Mucosa of gallbladder (tissue), 1 donor: ENCODE data around the gene B3GALT5. TPM values are rescaled to one million over a fixed set of nuclear protein-coding genes. Genes with fewer than 3 reads are reported as not detected.
A peak's percentile ranks its signal among the peaks of the same experiment; 100 is the strongest.

ENCODE experiments used
- DNase-seq: peaks from one replicate; pipeline ENCODE4 v3.0.0-alpha.2; 2020; ENCODE audit warnings: low spot score
- total RNA-seq: library from RNA; stranded (reverse); gene quantifications from one replicate; pipeline ENCODE4 v1.2.1, GENCODE V29; 2021
- donor health status: DM: no; HTN: no; CAD: no.

Gene B3GALT5
- total RNA-seq, 1 donor from 2014 or later, result 48.7 TPM

GRCh38 chr21:39696196-39696595 is 83.5 kb downstream of the B3GALT5 start:
- no peak for DNase-seq

GRCh38 chr21:39696618-39697017 is 83.9 kb downstream of the B3GALT5 start:
- peak; percentile 69 for DNase-seq

GRCh38 chr21:39700318-39700717 is 87.6 kb downstream of the B3GALT5 start:
- DNase-seq, result no peak

GRCh38 chr21:39703578-39703977 is 90.8 kb downstream of the B3GALT5 start:
- DNase-seq, result no peak

- DNase-seq, result no peak
These were observed 93.1 kb downstream of the B3GALT5 start for GRCh38 chr21:39705849-39706248.

- no peak for DNase-seq
These were observed 94.6 kb downstream of the B3GALT5 start for GRCh38 chr21:39707316-39707715.

- no peak for DNase-seq
These were observed 98.1 kb downstream of the B3GALT5 start for GRCh38 chr21:39710866-39711265.

- no peak for DNase-seq
These were observed 99.5 kb downstream of the B3GALT5 start for GRCh38 chr21:39712273-39712672.

GRCh38 chr21:39712976-39713375 is 100.2 kb downstream of the B3GALT5 start:
- no peak for DNase-seq

- no peak for DNase-seq
These were observed 101.2 kb downstream of the B3GALT5 start for GRCh38 chr21:39713905-39714304.

- DNase-seq, result no peak
These were observed 101.6 kb downstream of the B3GALT5 start for GRCh38 chr21:39714331-39714730.

- DNase-seq, result peak; percentile 53
These were observed 103.2 kb downstream of the B3GALT5 start for GRCh38 chr21:39715804-39716397.

- no peak for DNase-seq
These were observed 107.5 kb downstream of the B3GALT5 start for GRCh38 chr21:39720126-39720778.

GRCh38 chr21:39721885-39722284 is 109.1 kb downstream of the B3GALT5 start:
- no peak for DNase-seq

Other genes starting within 250 kb of the B3GALT5 start
- 2.7 TPM for gene LCA5L, start 167.2 kb upstream of the B3GALT5 start, total RNA-seq
- 22.3 TPM for gene SH3BGR, start 161.0 kb upstream of the B3GALT5 start, total RNA-seq
- gene IGSF5, start 132.2 kb downstream of the B3GALT5 start, total RNA-seq, result 0.29 TPM